Esophagus mucosa (tissue), 1 donor: Measurements from ENCODE around the gene OR10G8. TPM values are rescaled to one million over a fixed set of nuclear protein-coding genes. Genes with fewer than 3 reads are reported as not detected.
"Not testable (repeated sequence)": the region's sequence is repeated elsewhere in the genome, so short reads cannot be mapped to it uniquely, and the experiment has no call there.

Experiments
- ATAC-seq: fragments of 200-7000 bp; cut with Tn5 transposase; one replicate; pipeline ENCODE4 v1.9.1; 2020
- total RNA-seq: library from RNA; stranded (reverse); gene quantifications from one replicate; pipeline ENCODE4 v1.2.4, GENCODE V29; 2023
- donor health status: DM: yes; HTN: yes; CAD: no.

The OR10G8 gene
- not detected for total RNA-seq

GRCh38 chr11:124026498-124026897, at the start of gene OR10G8:
TSS of gene OR10G8 (plus strand) at chr11:124026798. CDS start at chr11:124029623, 2,825 bp downstream.
- ATAC-seq = no peak

GRCh38 chr11:123977731-123978347, 48.8 kb upstream of the OR10G8 start, which contains the start of gene OR10S1:
TSS of gene OR10S1 (minus strand) at chr11:123977781. CDS start at chr11:123977664, 117 bp downstream.
- ATAC-seq = peak; percentile 15

- ATAC-seq = no peak
Measured at GRCh38 chr11:123979311-123979710, 47.3 kb upstream of the OR10G8 start.

GRCh38 chr11:123995119-123995518, 31.5 kb upstream of the OR10G8 start, which contains the start of gene OR10G6:
TSS of gene OR10G6 (minus strand) at chr11:123995161. CDS start at chr11:123995161, 0 bp downstream.
- ATAC-seq = no peak

- no peak for ATAC-seq
Measured at GRCh38 chr11:124012697-124013096, 13.9 kb upstream of the OR10G8 start, which contains the start of gene OR10G4. TSS of gene OR10G4 (plus strand) at chr11:124012997. CDS start at chr11:124015575, 2,578 bp downstream.

GRCh38 chr11:124015837-124016236, 10.8 kb upstream of the OR10G8 start:
- ATAC-seq = not testable (repeated sequence)

- no peak for ATAC-seq
Measured at GRCh38 chr11:124036666-124037065, 10.1 kb downstream of the OR10G8 start.

- no peak for ATAC-seq
Measured at GRCh38 chr11:124039557-124039956, 13.0 kb downstream of the OR10G8 start.

GRCh38 chr11:124041254-124041653, 14.7 kb downstream of the OR10G8 start, which contains the start of gene OR10G7:
TSS of gene OR10G7 (minus strand) at chr11:124041325. CDS start at chr11:124039001, 2,324 bp downstream.
- no peak for ATAC-seq

- ATAC-seq = no peak
Measured at GRCh38 chr11:124043420-124043819, 16.8 kb downstream of the OR10G8 start.

GRCh38 chr11:124050748-124051147, 24.1 kb downstream of the OR10G8 start:
- no peak for ATAC-seq

GRCh38 chr11:124052966-124053365, 26.4 kb downstream of the OR10G8 start:
- ATAC-seq = no peak

GRCh38 chr11:124068601-124069110, 42.1 kb downstream of the OR10G8 start:
- ATAC-seq = no peak

- peak; percentile 68 for ATAC-seq
Measured at GRCh38 chr11:124069429-124070401, 43.1 kb downstream of the OR10G8 start.

- peak; percentile 64 for ATAC-seq
Measured at GRCh38 chr11:124070915-124071622, 44.5 kb downstream of the OR10G8 start.

GRCh38 chr11:124071623-124071948, 45.0 kb downstream of the OR10G8 start:
- ATAC-seq = no peak

GRCh38 chr11:124072147-124072546, 45.5 kb downstream of the OR10G8 start:
- ATAC-seq = no peak

- ATAC-seq = no peak
Measured at GRCh38 chr11:124074554-124074953, 48.0 kb downstream of the OR10G8 start.

GRCh38 chr11:124075492-124075840, 48.9 kb downstream of the OR10G8 start:
- ATAC-seq = no peak

- ATAC-seq = peak; percentile 17
Measured at GRCh38 chr11:124075841-124076651, 49.4 kb downstream of the OR10G8 start.

- ATAC-seq = no peak
Measured at GRCh38 chr11:124077266-124077665, 50.7 kb downstream of the OR10G8 start.

GRCh38 chr11:124078591-124078990, 52.0 kb downstream of the OR10G8 start:
- no peak for ATAC-seq
